Stimulated activated effector memory CD8-positive, alpha-beta T cell treated with anti-CD3 and anti-CD28 coated beads, Interleukin-12 subunit alpha, Interleukin-12 subunit beta, amount 100 ng/mL, for 72 hours (primary cell): ENCODE measurements around the gene CACNA1I.

Source experiments
- ATAC-seq: fragments of 150-1000 bp; cut with Tn5 transposase; 2 replicates; pipeline ENCODE4 v1.10.0; 2021
- DNase-seq, 2 donors: peaks; one replicate each; pipeline ENCODE4 v3.0.0; 2021 to 2022; ENCODE audit warnings: low spot score in 2 of 2
- H3K27ac Mint-ChIP-seq: one replicate; pipeline ENCODE4 v1.8.0; 2022; ENCODE audit warnings: mild to moderate bottlenecking, mixed read lengths
- H3K36me3 Mint-ChIP-seq: one replicate; pipeline ENCODE4 v1.8.0; 2022; ENCODE audit warnings: mild to moderate bottlenecking, mixed read lengths
- H3K4me1 Mint-ChIP-seq: one replicate; pipeline ENCODE4 v1.8.0; 2022; ENCODE audit warnings: mixed read lengths
- H3K4me3 Mint-ChIP-seq: one replicate; pipeline ENCODE4 v1.8.0; 2022; ENCODE audit warnings: mild to moderate bottlenecking, mixed read lengths
- H3K9me3 Mint-ChIP-seq: one replicate; pipeline ENCODE4 v1.8.0; 2022; ENCODE audit warnings: mixed read lengths

The CACNA1I gene

GRCh38 chr22:39719559-39720450 lies 149.3 kb downstream of the CACNA1I start:
- ATAC-seq, result no peak
- Mint-ChIP-seq H3K27ac (peak overlapping the region; percentile 65), H3K9me3 (no peaks in the 10 kb centered on the region), H3K36me3 (peaks cover 6% of the 10 kb centered on the region), H3K4me1 (peaks cover 26% of the 10 kb centered on the region), H3K4me3 (no peak overlapping the region)
- no peak for DNase-seq

GRCh38 chr22:39721206-39722031 lies 150.9 kb downstream of the CACNA1I start:
- Mint-ChIP-seq H3K9me3 (no peaks in the 10 kb centered on the region), H3K36me3 (peaks cover 10% of the 10 kb centered on the region), H3K4me3 (no peak overlapping the region), H3K4me1 (peaks cover 26% of the 10 kb centered on the region), H3K27ac (no peak overlapping the region)
- DNase-seq, result no peak
- peak; percentile 80 for ATAC-seq

- DNase-seq (no peak), ATAC-seq (no peak)
- peaks cover 10% of the 10 kb centered on the region for H3K36me3 Mint-ChIP-seq
- no peaks in the 10 kb centered on the region for H3K9me3 Mint-ChIP-seq
- no peak overlapping the region for H3K4me3 Mint-ChIP-seq
- no peak overlapping the region for H3K27ac Mint-ChIP-seq
- peaks cover 26% of the 10 kb centered on the region for H3K4me1 Mint-ChIP-seq
These were observed 151.4 kb downstream of the CACNA1I start for GRCh38 chr22:39722032-39722325.

GRCh38 chr22:39722501-39722900 lies 151.9 kb downstream of the CACNA1I start:
- DNase-seq (no peak), ATAC-seq (no peak)
- Mint-ChIP-seq H3K4me1 (peaks cover 26% of the 10 kb centered on the region), H3K4me3 (no peak overlapping the region), H3K27ac (no peak overlapping the region), H3K9me3 (no peaks in the 10 kb centered on the region), H3K36me3 (peaks cover 10% of the 10 kb centered on the region)

GRCh38 chr22:39723463-39723862 lies 152.9 kb downstream of the CACNA1I start:
- Mint-ChIP-seq H3K4me3 (no peak overlapping the region), H3K27ac (no peak overlapping the region), H3K9me3 (no peaks in the 10 kb centered on the region), H3K36me3 (peaks cover 10% of the 10 kb centered on the region), H3K4me1 (peaks cover 26% of the 10 kb centered on the region)
- no peak for ATAC-seq
- DNase-seq, result no peak

- Mint-ChIP-seq H3K9me3 (no peaks in the 10 kb centered on the region), H3K4me3 (no peak overlapping the region), H3K4me1 (peaks cover 26% of the 10 kb centered on the region), H3K36me3 (peaks cover 10% of the 10 kb centered on the region), H3K27ac (no peak overlapping the region)
- DNase-seq, result no peak
- no peak for ATAC-seq
These were observed 153.4 kb downstream of the CACNA1I start for GRCh38 chr22:39723899-39724351.

- no peak for ATAC-seq
- Mint-ChIP-seq H3K4me3 (no peak overlapping the region), H3K4me1 (peaks cover 23% of the 10 kb centered on the region), H3K36me3 (peaks cover 10% of the 10 kb centered on the region), H3K9me3 (no peaks in the 10 kb centered on the region), H3K27ac (no peak overlapping the region)
- no peak for DNase-seq
These were observed 153.8 kb downstream of the CACNA1I start for GRCh38 chr22:39724390-39724789.

- Mint-ChIP-seq H3K9me3 (no peaks in the 10 kb centered on the region), H3K4me3 (no peak overlapping the region), H3K27ac (no peak overlapping the region)
These were observed 154.3 kb downstream of the CACNA1I start for GRCh38 chr22:39724857-39725256.

GRCh38 chr22:39725351-39726035 lies 154.9 kb downstream of the CACNA1I start:
- no peak for ATAC-seq

More at GRCh38 chr22:39724857-39725256, 154.3 kb downstream of the CACNA1I start:
- H3K36me3 Mint-ChIP-seq, result peaks cover 10% of the 10 kb centered on the region
- no peak for DNase-seq
- ATAC-seq, result no peak
- H3K4me1 Mint-ChIP-seq, result peaks cover 18% of the 10 kb centered on the region

GRCh38 chr22:39727541-39727940 lies 157.0 kb downstream of the CACNA1I start:
- H3K36me3 Mint-ChIP-seq, result peaks cover 10% of the 10 kb centered on the region
- H3K4me1 Mint-ChIP-seq, result peaks cover 1% of the 10 kb centered on the region
- no peak overlapping the region for H3K4me3 Mint-ChIP-seq
- no peak for DNase-seq
- ATAC-seq, result no peak
- H3K27ac Mint-ChIP-seq, result no peak overlapping the region
- H3K9me3 Mint-ChIP-seq, result no peaks in the 10 kb centered on the region

More at GRCh38 chr22:39725351-39726035, 154.9 kb downstream of the CACNA1I start:
- Mint-ChIP-seq H3K4me3 (no peak overlapping the region), H3K9me3 (no peaks in the 10 kb centered on the region), H3K27ac (no peak overlapping the region), H3K36me3 (peaks cover 10% of the 10 kb centered on the region), H3K4me1 (peaks cover 12% of the 10 kb centered on the region)
- DNase-seq, result no peak

- Mint-ChIP-seq H3K27ac (no peak overlapping the region), H3K9me3 (no peaks in the 10 kb centered on the region), H3K4me3 (no peak overlapping the region), H3K4me1 (no peaks in the 10 kb centered on the region), H3K36me3 (peaks cover 10% of the 10 kb centered on the region)
- no peak for DNase-seq
- ATAC-seq, result no peak
These were observed 157.8 kb downstream of the CACNA1I start for GRCh38 chr22:39728236-39728860.

GRCh38 chr22:39729141-39729934 lies 158.8 kb downstream of the CACNA1I start:
- no peak for ATAC-seq
- DNase-seq, result no peak
- H3K27ac Mint-ChIP-seq, result no peak overlapping the region
- H3K36me3 Mint-ChIP-seq, result peaks cover 9% of the 10 kb centered on the region
- no peaks in the 10 kb centered on the region for H3K4me1 Mint-ChIP-seq
- no peaks in the 10 kb centered on the region for H3K9me3 Mint-ChIP-seq
- H3K4me3 Mint-ChIP-seq, result no peak overlapping the region

GRCh38 chr22:39731481-39731880 lies 160.9 kb downstream of the CACNA1I start:
- no peak for DNase-seq
- Mint-ChIP-seq H3K27ac (no peak overlapping the region), H3K36me3 (no peaks in the 10 kb centered on the region), H3K4me1 (no peaks in the 10 kb centered on the region), H3K4me3 (no peak overlapping the region), H3K9me3 (no peaks in the 10 kb centered on the region)
- ATAC-seq, result no peak

GRCh38 chr22:39731881-39732555 lies 161.5 kb downstream of the CACNA1I start:
- H3K27ac Mint-ChIP-seq, result no peak overlapping the region
- no peak for DNase-seq
- no peak overlapping the region for H3K4me3 Mint-ChIP-seq
- H3K9me3 Mint-ChIP-seq, result no peaks in the 10 kb centered on the region
- no peaks in the 10 kb centered on the region for H3K36me3 Mint-ChIP-seq
- ATAC-seq, result peak; percentile 21
- H3K4me1 Mint-ChIP-seq, result no peaks in the 10 kb centered on the region
